SKM-1 (cell line): Measurements from ENCODE around the gene EEF1AKMT3.
A peak's percentile ranks its signal among the peaks of the same experiment; 100 is the strongest.
"Not testable (repeated sequence)": the region's sequence is repeated elsewhere in the genome, so short reads cannot be mapped to it uniquely, and the experiment has no call there.

Source experiments
- DNase-seq: peaks from one replicate; lab custom pipeline; 2025; ENCODE audit not compliant: unreplicated experiment; lab: John Stamatoyannopoulos, UW

The EEF1AKMT3 gene

DNA sequence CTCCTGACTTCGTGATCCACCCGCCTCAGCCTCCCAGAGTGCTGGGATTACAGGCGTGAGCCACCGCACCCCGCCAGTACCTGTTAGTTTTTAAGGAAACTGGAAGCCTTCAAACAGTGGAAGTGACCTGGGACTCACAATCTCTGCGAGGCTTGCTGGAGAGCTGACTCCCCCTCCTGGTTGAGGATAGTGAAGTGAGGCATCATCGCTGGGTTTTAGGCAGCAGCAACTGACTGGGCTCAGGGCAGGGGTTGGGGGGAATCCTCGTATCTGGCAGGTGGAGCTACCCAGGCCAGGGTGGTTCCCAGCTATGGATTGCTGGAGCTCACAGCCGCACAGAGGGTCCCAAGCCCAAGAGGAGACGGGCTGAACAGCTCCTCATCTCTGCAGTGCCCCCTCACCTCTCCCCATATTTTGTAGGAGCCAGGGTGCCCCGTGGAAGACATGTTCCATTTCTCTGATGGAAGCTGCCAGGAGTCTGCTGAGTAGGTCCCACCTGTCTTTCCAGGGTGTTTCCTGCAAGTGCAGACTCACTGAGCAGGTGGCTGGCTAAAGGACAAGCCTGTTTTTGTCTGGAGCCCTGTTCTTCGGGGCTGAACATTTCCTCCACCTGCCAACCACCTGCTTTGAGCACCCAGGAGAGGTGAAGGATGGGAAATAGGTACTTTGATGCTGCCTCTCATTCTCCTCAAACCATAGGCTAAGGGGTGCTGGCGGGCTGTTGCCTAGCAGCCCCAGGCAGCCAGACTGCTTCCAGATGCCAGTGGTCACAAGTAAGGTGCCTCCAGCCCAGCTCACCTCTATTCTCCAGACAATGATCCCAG is 43.0 kb downstream of the EEF1AKMT3 start:
- DNase-seq, result no peak

GRCh38 chr12:57816001-57816854 is 43.8 kb downstream of the EEF1AKMT3 start:
- DNase-seq, result no peak

DNA sequence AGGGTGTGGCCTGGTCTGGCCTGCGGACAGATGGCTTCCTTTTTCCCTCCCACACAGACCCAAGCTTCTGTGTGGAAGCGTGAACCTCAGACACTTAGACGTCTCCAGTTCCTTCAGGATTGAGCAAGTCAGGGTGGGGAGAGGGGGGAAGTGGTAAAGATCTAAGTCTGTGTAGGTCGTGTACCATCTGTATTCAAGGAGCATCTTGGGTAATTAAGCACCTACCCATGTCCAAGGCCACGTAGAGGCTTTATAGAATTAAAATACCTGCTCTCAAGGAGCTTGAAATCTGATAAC is 44.4 kb downstream of the EEF1AKMT3 start:
- peak; percentile 63 for DNase-seq

DNA sequence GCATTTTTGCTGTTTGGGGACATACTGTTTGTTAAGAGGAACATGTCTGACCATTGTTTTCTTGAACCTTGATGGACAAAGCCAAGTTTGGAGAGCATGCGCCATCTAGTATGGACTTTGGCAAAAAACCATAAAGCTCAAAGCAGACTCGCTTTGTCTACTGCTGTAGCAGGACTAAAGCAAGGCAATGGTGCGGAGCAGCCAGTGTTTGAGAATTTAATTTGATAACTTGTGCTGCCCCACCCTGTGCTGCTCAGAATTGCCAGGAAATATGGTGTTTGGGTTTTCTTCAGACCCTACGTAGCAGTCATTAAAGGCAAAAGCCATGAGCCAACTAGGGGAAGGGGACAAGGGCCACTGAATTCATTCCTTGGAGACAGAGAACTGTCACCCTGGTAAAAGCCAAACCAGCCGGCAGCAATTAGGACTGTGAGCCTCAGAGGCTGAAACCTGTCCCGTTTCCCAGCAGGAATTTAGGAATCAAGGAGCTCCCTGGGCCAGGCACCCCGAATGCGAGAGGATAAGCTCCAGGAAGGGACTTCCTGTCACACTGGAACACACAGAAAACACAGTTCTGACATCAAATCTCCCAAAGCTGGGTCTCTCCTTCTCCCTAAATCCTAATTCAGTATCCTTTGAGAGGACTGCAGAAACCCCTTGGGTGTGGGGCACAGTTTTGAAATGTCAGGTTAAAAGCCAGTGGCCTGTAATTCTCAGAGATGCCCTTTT is 45.0 kb downstream of the EEF1AKMT3 start:
- DNase-seq, result no peak

DNA sequence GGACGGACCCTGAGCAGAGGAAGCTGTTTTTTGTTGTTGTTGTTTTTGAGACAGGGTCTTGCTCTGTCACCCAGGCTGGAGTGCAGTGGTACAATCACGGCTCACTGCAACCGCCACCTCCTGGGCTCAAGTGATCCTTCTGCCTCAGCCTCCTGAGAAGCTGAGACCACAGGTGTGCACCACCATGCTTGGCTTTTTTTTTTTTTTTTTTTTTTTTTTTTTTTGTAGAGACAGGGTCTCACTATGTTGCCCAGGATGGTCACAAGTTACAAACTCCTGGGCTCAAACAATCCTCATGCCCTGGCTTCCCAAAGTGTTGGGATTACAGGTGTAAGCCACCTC is 45.5 kb downstream of the EEF1AKMT3 start:
- not testable (repeated sequence) for DNase-seq

- DNase-seq, result not testable (repeated sequence)
Measured at GRCh38 chr12:57820119-57820518, 47.7 kb downstream of the EEF1AKMT3 start.

DNA sequence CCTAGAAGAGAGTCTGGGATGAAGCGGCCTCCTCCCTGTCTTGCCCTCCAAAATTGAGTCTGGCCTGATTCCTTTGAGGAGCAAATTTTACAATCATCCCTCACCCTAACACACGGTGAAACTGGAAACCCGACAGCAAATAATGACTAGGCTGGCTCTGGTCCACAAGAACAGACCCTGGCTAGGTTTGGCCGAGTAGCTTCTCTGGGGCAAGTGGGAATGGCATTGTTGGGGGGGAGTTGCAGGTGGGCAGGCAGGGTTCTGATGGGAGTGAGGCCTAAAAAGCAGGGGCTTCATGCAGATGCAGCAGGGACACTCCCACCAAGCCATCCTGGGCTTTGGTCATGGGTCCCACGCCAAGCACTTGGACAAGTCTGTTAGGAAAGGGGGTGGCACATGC is 48.6 kb downstream of the EEF1AKMT3 start:
- DNase-seq, result not testable (repeated sequence)

GRCh38 chr12:57821474-57822214 is 49.2 kb downstream of the EEF1AKMT3 start:
- DNase-seq, result no peak

- DNase-seq, result no peak
Measured at GRCh38 chr12:57822392-57823130, 50.1 kb downstream of the EEF1AKMT3 start.

GRCh38 chr12:57823131-57823907 is 50.9 kb downstream of the EEF1AKMT3 start:
- no peak for DNase-seq

DNA sequence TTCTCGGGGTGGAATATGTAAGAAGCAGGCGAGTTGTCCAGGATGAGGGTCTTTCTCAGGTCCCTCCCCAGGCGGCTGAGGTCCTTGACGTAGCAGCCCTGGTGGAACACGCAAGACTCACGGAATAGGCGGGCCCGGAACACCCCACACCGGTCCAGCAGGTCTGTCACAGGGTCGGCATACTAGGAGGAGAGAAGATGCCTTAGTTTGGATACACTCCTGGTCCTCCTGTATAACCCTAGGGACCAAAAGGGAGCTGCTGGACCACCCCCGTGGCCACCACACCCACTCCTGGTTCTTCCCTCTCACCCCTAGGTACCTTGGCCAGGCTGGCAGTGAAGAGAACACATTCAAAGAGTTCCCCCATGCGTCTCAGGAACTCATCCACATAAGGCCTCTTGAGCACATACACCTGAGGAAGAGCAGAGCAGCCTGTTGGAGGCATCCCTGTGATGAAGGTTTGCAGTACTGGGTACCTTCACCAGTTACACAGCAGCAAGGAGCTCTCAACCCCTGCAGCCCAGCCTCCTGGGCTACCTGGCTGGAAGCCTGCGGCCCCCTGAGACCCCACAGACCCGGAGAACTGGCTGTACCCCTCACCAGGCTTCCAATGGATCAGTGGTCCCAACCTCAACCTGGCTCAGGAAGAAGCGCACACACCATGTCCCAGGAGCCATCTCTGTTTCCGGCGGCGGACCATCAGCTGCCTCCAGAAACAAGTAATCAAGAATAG is 51.7 kb downstream of the EEF1AKMT3 start:
- no peak for DNase-seq

DNA sequence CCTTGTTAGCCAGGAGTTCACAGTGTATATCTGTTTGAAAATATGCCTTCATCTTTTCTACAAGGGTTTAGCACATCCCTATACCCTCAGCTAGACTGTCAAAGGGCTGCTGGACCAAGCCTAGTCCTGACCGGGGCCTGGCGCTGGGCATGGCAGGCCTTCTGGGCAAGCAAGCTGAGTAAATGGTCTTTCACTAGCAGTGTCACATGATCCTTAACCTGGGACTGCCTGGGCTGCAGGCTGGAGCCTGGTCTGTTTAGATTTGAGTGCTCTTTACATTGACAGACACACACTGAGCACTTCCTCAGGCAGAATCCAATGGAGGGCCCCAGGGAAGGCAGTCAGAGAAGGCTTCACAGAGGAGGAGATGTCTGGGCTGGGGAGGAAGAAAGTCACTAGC is 53.0 kb downstream of the EEF1AKMT3 start:
- no peak for DNase-seq

GRCh38 chr12:57826400-57826799 is 54.0 kb downstream of the EEF1AKMT3 start:
- DNase-seq, result no peak

DNA sequence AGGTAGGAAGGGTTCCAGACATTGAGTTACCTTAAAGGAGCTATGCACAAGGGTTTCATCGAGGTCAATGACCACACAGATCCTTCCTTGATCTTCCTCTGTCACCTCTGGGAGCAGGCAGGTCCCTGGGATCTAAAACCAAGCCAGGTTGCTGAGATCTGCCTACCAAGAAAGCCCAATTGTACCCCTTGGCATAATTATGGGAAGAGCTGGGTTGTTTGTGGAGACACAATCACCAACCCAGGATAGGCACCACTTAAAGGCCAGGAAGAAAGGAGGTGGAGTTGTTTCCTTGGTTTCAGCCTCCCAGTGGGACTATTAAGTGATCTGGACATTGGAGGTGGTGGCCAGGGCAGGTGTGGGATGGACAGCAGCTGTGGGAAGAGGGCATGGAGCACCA is 54.6 kb downstream of the EEF1AKMT3 start:
- no peak for DNase-seq

- no peak for DNase-seq
Measured at GRCh38 chr12:57829025-57829777, 56.8 kb downstream of the EEF1AKMT3 start.

DNA sequence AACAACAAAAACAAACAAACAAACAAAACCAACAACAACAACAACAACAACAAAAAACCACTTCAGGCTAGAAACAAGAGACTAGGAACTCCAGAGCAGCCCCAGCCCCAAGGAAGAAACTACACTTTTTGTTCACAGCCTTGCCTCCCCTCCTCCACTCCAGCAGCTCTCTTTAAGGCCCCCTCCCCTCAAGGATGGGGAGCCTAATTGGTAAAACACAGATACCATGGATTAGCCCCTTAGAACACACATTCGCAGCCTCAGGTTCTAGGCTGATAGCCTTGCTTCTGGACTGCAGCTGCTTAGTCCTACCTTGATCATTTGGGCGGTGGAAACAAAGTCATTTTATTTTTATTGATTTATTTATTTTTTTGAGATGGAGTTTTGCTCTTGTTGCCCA is 58.0 kb downstream of the EEF1AKMT3 start:
- DNase-seq, result no peak
